CD4-positive, alpha-beta T cell treated with Interleukin-4 for 1 hour (primary cell): ENCODE measurements around the gene CEP250.
"Not testable (repeated sequence)": the region's sequence is repeated elsewhere in the genome, so short reads cannot be mapped to it uniquely, and the experiment has no call there.

Experiments
- DNase-seq, 2 donors: peaks; one replicate each; pipeline ENCODE4 v3.0.0-alpha.2; 2020 to 2022

CEP250 gene

DNA sequence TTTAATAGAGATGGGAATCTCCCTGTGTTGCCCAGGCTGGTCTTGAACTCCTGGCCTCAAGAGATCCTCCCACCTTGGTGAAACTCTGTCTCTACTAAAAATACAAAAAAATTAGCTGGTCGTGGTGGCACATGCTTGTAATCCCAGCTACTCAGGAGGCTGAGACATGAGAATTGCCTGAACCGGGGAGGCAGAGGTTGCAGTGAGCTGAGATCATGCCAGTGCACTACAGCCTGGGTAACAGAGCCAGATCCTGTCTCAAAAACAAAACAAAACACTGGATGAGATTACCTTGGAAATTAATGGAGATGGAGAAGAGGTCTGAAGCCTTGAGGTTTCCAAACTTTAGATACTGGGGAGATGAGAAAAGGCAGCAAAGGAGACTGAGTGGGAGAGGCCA, 2.1 kb downstream of the CEP250 start:
- not testable (repeated sequence) for DNase-seq

DNA sequence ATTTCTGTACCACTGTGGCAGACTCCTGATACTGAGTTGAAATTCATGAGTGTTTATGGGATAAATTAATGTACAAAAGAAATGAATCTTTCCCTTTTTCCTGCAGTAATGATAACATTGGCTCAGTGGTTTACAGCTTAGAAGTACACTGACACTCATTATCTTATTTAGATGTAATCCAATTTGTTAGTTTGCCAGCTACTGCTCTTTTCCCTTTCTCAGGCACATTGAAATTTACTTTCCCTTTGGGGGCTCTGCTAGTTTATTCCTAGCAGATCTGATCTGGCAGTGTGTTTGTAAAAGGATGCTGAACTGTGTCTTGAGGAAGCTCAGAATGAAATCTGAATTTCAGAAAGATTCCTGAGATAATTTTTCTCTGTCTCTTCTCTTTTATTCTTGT, 3.0 kb downstream of the CEP250 start:
- DNase-seq = no peak

GRCh38 chr20:35461620-35462019, 6.2 kb downstream of the CEP250 start:
- no peak for DNase-seq

GRCh38 chr20:35462351-35462750, 7.0 kb downstream of the CEP250 start:
- DNase-seq = no peak

- DNase-seq = peak; percentile 57 to 75
These were observed 8.3 kb downstream of the CEP250 start for GRCh38 chr20:35463455-35464300.

DNA sequence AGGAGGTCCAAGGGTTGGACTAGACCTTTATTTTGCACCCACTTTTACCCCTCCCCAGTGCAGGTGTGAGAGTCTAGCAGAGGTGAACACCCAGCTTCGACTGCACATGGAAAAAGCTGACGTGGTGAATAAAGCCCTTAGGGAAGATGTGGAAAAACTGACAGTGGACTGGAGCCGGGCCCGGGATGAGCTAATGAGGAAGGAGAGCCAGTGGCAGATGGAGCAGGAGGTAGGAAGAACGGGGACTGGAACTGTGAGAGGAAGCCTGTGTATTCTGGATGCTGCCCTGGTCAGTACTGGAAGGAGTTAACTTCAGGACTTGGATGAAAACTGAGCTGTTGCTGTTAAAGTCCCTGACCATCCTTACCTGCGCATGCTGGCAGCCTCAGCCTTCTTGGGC, 10.6 kb downstream of the CEP250 start:
- DNase-seq = no peak

GRCh38 chr20:35466856-35467255, 11.5 kb downstream of the CEP250 start:
- DNase-seq = no peak

- no peak for DNase-seq
These were observed 12.2 kb downstream of the CEP250 start for GRCh38 chr20:35467339-35468224.

- DNase-seq = no peak
These were observed 13.4 kb downstream of the CEP250 start for GRCh38 chr20:35468671-35469334.

DNA sequence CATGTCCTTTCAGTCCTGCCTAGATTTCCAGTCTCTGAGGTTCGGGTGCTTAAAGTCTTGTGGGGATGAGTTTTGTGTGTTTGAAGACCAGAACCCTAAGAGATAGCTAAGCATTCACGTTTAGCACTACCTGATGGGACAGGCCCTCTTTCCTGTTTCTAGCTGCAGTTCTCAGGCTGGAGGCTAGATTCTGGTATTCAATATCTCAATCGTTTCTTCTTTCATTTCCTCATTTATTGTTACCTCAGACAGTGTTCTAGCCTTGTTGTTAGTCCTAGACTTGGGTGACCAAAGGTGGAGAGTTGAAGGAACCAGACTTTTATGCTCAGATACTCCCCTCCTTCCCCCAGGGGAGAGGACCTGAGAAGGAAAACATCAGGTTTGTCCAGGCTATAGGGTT, 16.8 kb downstream of the CEP250 start:
- DNase-seq = no peak

DNA sequence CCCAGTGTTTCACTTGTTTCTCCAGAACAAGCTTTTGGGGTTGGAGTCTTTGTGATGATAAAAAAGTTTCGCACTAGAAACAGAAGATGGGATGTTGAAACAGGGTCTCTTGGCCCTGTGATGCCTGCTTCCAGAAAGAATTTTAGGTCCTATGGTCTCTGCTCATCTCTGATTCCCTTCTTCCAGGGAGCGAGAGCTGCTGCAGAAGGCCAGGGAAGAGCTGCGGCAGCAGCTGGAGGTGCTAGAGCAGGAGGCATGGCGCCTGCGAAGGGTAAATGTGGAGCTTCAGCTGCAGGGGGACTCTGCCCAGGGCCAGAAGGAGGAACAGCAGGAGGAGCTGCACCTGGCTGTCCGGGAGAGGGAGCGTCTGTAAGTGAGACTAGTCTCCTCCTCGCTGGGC, 18.3 kb downstream of the CEP250 start:
- DNase-seq = no peak

DNA sequence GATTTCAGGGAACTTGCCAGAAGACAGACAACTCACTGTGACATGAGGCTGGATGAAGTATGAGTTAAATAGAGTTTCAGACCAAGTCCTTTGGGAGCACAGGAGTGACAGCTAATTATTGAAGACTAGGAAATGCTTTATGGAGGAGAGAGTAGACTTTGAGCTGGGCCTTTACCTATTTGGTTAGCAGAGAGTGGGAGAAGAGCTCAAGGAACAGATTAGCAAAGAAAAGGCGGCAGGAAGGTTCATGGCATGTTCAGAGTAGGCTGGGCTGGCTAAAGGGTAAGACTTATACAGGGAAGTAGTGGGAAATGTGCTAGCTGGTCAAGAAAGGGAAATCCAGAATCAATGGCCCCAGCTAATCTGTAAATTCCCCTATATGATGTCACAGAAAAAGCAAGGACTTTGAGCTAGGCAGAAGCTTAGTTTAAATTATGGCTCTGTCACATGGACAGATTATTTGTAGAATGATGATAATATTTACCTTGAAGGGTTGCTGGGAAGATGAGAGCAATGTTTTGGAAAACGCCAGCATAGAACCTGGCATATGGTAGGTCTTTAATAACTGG, 19.0 kb downstream of the CEP250 start:
- DNase-seq = no peak

GRCh38 chr20:35476288-35476687, 20.9 kb downstream of the CEP250 start:
- DNase-seq = no peak

DNA sequence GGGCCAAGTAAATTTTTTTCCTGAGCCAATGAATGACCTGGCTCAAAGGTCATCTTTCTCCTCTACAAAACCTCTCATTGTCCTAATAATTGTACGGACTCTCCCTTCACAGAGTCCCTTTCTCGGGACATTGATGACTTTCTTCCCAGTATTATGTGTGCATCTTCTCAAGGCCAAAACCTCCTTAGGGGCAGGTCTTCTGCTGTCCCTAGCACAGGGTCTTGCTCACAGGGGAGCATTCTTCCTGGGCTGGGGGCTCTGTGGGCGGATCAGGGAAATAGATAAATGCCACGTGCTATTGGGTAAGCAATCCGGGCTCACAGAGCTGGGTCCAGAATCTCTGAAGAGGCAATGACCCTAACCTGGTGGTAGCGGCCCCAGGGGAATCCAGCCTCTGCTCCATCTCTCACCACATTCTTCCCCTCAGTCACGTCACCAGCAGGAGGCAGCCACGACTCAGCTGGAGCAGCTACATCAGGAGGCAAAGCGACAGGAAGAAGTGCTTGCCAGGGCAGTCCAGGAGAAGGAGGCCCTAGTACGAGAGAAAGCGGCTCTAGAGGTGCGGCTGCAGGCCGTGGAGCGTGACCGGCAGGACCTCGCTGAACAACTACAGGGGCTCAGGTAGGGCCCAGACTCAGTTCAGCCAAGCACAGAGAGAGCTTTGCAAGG, 23.5 kb downstream of the CEP250 start:
- DNase-seq = peak in 1 of 2 donors; percentile 17

DNA sequence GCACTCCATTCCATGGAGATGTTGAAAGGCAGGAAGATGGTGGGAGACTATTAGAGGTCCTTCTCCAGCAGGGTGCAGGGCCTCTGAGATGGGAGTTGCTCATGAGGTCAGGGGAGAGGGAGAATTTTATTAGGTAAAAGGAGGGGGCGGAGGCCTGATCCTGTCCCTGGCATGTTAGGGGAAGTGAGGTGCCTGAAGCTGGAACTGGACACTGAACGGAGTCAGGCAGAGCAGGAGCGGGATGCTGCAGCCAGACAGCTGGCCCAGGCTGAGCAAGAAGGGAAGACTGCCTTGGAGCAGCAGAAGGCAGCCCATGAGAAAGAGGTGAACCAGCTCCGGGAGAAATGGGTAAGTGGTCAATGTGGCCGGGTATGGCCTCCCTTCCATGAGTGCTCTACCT, 24.4 kb downstream of the CEP250 start:
- no peak for DNase-seq

GRCh38 chr20:35487479-35487878, 32.1 kb downstream of the CEP250 start:
- DNase-seq = no peak

DNA sequence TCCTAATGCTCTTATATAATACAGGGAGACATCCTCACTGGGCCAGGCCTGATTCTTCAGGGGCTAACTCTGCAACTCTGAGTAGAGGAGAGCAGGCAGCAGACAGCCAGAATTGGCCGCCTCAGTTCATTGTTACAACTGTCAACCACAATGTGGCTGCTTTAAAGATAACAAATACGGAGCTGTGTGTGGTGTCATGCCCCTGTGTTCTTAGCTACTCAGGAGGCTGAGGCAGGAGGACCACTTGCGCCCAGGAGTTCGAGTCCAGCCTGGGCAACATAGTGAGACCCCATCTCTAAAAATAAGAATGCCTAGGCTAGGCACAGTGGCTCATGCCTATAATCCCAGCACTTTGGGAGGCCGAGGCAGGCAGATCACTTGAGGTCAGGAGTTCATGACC, 34.3 kb downstream of the CEP250 start:
- DNase-seq = peak; percentile 12 to 40

DNA sequence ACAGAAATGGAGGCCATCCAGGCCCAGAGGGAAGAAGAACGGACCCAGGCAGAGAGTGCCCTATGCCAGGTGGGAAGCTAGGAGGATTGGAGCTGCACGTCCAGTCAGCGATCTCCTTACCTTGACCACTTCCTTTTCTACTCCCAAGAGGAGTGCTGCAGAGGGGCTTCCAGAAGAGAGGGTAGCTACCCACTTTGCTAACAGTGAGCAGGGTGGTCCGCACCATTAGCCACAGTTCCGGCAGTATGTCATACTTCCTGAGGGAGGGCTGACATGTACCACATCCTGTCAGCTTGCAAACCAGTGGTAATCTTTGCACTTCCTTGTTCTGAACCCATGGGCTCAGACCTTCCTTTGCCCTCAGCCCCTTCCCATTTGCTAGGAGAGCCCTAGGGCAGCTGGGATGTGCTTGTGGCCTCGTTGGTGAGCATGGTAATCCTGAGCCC, 35.4 kb downstream of the CEP250 start:
- DNase-seq = peak; percentile 68 to 73

GRCh38 chr20:35491823-35492222, 36.4 kb downstream of the CEP250 start:
- DNase-seq = no peak

GRCh38 chr20:35492352-35492751, 37.0 kb downstream of the CEP250 start:
- DNase-seq = no peak

DNA sequence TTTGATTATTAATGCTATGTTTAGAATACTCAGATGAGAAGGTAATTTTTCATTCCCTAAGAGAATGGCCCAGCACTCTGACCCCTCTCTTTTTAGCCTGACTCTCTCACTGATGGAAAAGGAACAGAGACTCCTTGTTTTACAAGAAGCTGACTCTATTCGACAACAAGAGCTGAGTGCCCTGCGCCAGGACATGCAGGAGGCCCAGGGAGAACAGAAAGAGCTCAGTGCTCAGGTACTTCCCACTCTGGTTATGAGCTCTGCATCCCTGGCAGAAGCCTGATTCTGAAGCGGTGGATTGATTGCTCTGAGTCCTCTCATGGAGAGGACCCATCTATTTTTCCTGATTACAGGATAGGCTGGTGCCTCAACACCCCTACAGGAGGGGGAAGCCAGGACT, 41.1 kb downstream of the CEP250 start:
- no peak for DNase-seq

- DNase-seq = no peak
These were observed 41.9 kb downstream of the CEP250 start for GRCh38 chr20:35497320-35497719.
